A673 (cell line): ENCODE results near the gene KCNB1. TPM values are rescaled to one million over a fixed set of nuclear protein-coding genes. Genes with fewer than 3 reads are reported as not detected.

Experiments
- BruUV-seq: library from RNA; stranded (reverse); fragments of 400-500 nt; replicated peaks from 2 replicates; lab custom pipeline; 2021; lab: Mats Ljungman, UMichigan
- CTCF ChIA-PET: fragments of 300-600 bp; sonication (Branson Sonifier 250); formaldehyde crosslinking; loops from one replicate; lab custom pipeline; 2022; ENCODE audit warnings: antibody characterized with exemption; lab: Charles Lee
- POLR2A ChIA-PET: fragments of 300-600 bp; sonication (Branson Sonifier 250); formaldehyde crosslinking; loops from one replicate; lab custom pipeline; 2022; ENCODE audit warnings: antibody characterized with exemption; ENCODE audit not compliant: low non-redundant PET; lab: Charles Lee
- DNase-seq: peaks from one replicate; pipeline ENCODE4 v3.0.0-alpha.2; 2015; ENCODE audit warnings: low spot score
- H3K27ac ChIP-seq: fragments of 200-600 bp; sonication (generic); 2 replicates; pipeline ENCODE4 v1.5.1; 2016; ENCODE audit warnings: mixed run types, low read depth, mild to moderate bottlenecking, mixed read lengths, antibody characterized with exemption, low read length; ENCODE audit not compliant: poor library complexity, severe bottlenecking
- H3K27me3 ChIP-seq: fragments of 200-600 bp; sonication (generic); replicated peaks from 2 replicates; pipeline ENCODE4 v1.6.1; 2017; ENCODE audit warnings: mixed run types, low read depth, mild to moderate bottlenecking, mixed read lengths, antibody characterized with exemption, low read length; ENCODE audit not compliant: insufficient read depth, poor library complexity
- H3K36me3 ChIP-seq: fragments of 200-600 bp; sonication (generic); 2 replicates; pipeline ENCODE4 v1.6.1; 2016; ENCODE audit warnings: mixed run types, mild to moderate bottlenecking, mixed read lengths, antibody characterized with exemption, low read length; ENCODE audit not compliant: insufficient read depth, poor library complexity, severe bottlenecking
- H3K4me1 ChIP-seq: fragments of 200-600 bp; sonication (generic); 2 replicates; pipeline ENCODE4 v1.6.1; 2017; ENCODE audit warnings: mixed run types, mild to moderate bottlenecking, mixed read lengths, antibody characterized with exemption, low read length; ENCODE audit not compliant: insufficient read depth, poor library complexity, severe bottlenecking
- H3K4me3 ChIP-seq: fragments of 200-600 bp; sonication (generic); 2 replicates; pipeline ENCODE4 v1.5.1; 2016; ENCODE audit warnings: low read depth, mixed run types, mild to moderate bottlenecking, mixed read lengths, low read length; ENCODE audit not compliant: poor library complexity, severe bottlenecking
- H3K9me3 ChIP-seq: fragments of 200-600 bp; sonication (generic); 2 replicates; pipeline ENCODE4 v1.6.1; 2016; ENCODE audit warnings: mixed run types, low read depth, mild to moderate bottlenecking, mixed read lengths, antibody characterized with exemption, low read length; ENCODE audit not compliant: poor library complexity, severe bottlenecking
- EZH2 ChIP-seq: fragments of 200-600 bp; sonication (generic); IDR thresholded peaks from 2 replicates; pipeline ENCODE4 v1.6.1; 2017; ENCODE audit warnings: borderline replicate concordance, low read depth, mild to moderate bottlenecking, mixed read lengths, antibody characterized with exemption, low read length; ENCODE audit not compliant: poor library complexity, severe bottlenecking
- intact Hi-C: fragments of 100-400 bp; cut with micrococcal nuclease; formaldehyde crosslinking; loops from one replicate; pipeline ENCODE4 v1.10.0; 2022; ENCODE audit not compliant: unreplicated experiment
- total RNA-seq: library from RNA; stranded (reverse); gene quantifications from 2 replicates; pipeline ENCODE4 v1.2.3, GENCODE V29; 2021
- TF ChIP-seq, protein P1 (sequence below): fragments of 300-800, 200-600 bp; sonication (generic); conservative IDR thresholded peaks from 2 replicates; pipeline ENCODE4 v1.5.1; 2017; ENCODE audit warnings: low read depth, mild to moderate bottlenecking, antibody characterized with exemption, low read length, moderate library complexity, mixed read lengths

KCNB1 gene
- total RNA-seq, 1 experiment from 2014 or later, result not detected

DNA sequence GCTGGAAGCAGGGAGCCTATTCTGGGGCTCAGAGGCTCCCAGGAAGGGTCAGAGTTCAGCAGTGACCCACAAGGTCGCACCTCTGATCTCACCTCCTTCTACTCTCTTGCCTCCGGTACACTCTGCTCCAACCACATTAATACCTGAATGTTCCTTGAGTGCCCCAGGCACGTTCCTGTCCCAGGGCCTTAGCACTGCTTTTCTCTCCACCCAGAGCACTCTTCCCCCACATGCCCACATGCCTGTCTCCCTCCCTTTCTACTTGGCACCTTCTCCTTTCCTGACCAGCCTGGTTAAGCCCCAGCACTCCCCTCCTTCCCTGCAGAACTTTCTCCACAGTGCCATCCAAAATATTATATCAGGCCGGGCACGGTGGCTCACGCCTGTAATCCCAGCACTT lies 13.4 kb downstream of the KCNB1 start:
- ChIA-PET POLR2A (no interaction called here), CTCF (no interaction called here)
- H3K4me1 ChIP-seq, result no peaks in the 10 kb centered on the region
- H3K9me3 ChIP-seq, result no peaks in the 10 kb centered on the region
- no peak overlapping the region for H3K27ac ChIP-seq
- DNase-seq, result no peak
- peaks cover 45% of the 10 kb centered on the region for H3K27me3 ChIP-seq
- no peaks in the 10 kb centered on the region for H3K36me3 ChIP-seq
- intact Hi-C loops, result no loop called here
- no peak for TF ChIP-seq EZH2
- no peak overlapping the region for H3K4me3 ChIP-seq
- no TSS peak for BruUV-seq

DNA sequence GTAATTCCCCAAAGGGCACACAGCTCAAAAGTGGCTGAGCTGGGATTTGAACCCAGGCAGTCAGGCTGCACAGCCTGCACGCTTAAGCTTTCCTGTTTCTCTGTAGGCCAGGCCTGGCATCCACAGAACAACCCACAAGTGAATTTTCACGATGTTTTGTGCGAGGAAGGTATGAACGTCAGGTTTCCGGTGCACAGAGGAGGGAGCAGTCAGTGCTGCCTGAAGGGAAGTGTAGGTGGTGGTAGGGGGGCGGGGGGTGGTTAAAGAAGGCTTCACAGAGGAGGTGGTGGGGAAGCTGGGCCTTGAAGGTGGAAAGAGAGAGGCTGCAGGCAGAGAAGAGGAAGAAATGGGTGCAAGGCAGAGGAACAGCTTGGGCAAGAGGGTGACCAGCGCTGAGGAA lies 14.1 kb downstream of the KCNB1 start:
- H3K36me3 ChIP-seq, result no peaks in the 10 kb centered on the region
- TF ChIP-seq, protein P1, sequence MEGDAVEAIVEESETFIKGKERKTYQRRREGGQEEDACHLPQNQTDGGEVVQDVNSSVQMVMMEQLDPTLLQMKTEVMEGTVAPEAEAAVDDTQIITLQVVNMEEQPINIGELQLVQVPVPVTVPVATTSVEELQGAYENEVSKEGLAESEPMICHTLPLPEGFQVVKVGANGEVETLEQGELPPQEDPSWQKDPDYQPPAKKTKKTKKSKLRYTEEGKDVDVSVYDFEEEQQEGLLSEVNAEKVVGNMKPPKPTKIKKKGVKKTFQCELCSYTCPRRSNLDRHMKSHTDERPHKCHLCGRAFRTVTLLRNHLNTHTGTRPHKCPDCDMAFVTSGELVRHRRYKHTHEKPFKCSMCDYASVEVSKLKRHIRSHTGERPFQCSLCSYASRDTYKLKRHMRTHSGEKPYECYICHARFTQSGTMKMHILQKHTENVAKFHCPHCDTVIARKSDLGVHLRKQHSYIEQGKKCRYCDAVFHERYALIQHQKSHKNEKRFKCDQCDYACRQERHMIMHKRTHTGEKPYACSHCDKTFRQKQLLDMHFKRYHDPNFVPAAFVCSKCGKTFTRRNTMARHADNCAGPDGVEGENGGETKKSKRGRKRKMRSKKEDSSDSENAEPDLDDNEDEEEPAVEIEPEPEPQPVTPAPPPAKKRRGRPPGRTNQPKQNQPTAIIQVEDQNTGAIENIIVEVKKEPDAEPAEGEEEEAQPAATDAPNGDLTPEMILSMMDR, result no peak
- no peak for TF ChIP-seq EZH2
- DNase-seq, result no peak
- POLR2A ChIA-PET, result no interaction called here
- no peaks in the 10 kb centered on the region for H3K4me1 ChIP-seq
- CTCF ChIA-PET, result no interaction called here
- no peaks in the 10 kb centered on the region for H3K9me3 ChIP-seq
- peaks cover 45% of the 10 kb centered on the region for H3K27me3 ChIP-seq
- intact Hi-C loops, result no loop called here
- H3K27ac ChIP-seq, result no peak overlapping the region
- no TSS peak for BruUV-seq
- H3K4me3 ChIP-seq, result no peak overlapping the region

DNA sequence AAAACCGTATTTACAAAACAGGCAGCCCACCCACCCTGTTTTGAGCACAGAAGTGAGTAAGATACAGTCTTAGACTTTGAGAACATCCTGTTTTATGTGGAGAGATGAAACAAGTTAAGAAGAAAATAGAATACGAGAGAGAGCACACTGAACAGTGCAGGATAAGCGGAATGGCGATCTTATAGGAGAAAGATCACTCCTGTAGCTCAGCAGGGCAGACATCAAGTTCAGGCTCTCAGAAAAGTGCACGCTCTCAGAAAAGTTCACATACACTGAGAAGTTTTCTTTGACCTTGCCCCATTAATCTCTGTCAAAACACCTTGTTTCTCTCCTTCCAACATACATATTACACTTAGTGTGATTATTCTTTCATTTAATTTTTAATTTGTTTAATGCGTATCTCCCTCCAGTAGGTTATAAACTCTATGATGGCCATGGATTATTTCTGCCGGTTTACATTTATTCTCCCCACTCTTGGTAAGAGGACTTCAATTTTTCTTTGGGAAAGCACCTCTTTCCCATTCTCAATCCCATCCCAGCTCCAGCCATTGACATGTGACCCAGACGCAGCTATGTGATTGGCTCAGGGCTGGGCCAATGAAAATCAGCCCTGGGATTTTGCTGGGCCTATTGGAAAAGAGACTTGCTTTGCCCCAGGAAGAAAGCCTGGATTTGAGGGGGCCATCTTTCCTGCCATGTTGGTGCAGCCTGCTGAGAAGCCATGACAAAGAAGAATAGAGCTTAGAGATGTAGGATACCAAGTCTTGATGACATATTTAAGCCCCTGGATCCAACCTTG lies 16.2 kb downstream of the KCNB1 start:
- Histone ChIP-seq H3K4me3 (no peak overlapping the region), H3K9me3 (no peaks in the 10 kb centered on the region), H3K27me3 (peaks cover 52% of the 10 kb centered on the region), H3K27ac (no peak overlapping the region), H3K4me1 (no peaks in the 10 kb centered on the region), H3K36me3 (no peaks in the 10 kb centered on the region)
- no TSS peak for BruUV-seq
- TF ChIP-seq, protein P1, result no peak
- no peak for TF ChIP-seq EZH2
- POLR2A ChIA-PET, result no interaction called here
- intact Hi-C loops, result no loop called here
- CTCF ChIA-PET, result no interaction called here
- no peak for DNase-seq
